ENCODE results near the gene AKT3.

DNA sequence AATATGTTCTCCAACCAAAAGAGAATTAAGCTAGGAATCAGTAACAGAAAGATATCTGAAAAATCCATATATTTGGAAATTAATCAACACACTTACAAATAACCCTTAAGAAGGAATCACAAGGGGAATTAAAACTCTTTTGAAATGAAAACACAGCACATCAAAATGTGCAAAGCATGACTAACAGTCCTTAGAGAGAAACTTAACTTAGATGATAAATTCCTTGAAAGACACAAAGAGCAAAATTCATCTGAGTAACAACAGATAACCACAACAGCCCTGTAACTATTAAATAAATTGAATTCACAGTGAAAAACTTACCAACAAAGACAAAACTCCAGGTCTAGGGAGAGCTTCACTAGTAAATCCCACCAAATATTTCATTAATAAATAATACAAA, 310.4 kb downstream of the AKT3 start:
- TF ChIP-seq, protein P1, sequence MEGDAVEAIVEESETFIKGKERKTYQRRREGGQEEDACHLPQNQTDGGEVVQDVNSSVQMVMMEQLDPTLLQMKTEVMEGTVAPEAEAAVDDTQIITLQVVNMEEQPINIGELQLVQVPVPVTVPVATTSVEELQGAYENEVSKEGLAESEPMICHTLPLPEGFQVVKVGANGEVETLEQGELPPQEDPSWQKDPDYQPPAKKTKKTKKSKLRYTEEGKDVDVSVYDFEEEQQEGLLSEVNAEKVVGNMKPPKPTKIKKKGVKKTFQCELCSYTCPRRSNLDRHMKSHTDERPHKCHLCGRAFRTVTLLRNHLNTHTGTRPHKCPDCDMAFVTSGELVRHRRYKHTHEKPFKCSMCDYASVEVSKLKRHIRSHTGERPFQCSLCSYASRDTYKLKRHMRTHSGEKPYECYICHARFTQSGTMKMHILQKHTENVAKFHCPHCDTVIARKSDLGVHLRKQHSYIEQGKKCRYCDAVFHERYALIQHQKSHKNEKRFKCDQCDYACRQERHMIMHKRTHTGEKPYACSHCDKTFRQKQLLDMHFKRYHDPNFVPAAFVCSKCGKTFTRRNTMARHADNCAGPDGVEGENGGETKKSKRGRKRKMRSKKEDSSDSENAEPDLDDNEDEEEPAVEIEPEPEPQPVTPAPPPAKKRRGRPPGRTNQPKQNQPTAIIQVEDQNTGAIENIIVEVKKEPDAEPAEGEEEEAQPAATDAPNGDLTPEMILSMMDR (IDR thresholded peaks at IDR 0.05): no peak
- no peak for TF ChIP-seq POLR2A (IDR thresholded peaks at IDR 0.05)

Measured in heart left ventricle (tissue), 13 donors.